Loucy (cell line): ENCODE measurements around the gene MLST8.

Source experiments
- H2AFZ ChIP-seq: fragments of 200-600 bp; sonication (generic); 2 replicates; pipeline ENCODE4 v1.6.0; 2016; ENCODE audit warnings: antibody characterized with exemption, mild to moderate bottlenecking, low read length, moderate library complexity
- H3F3A ChIP-seq: fragments of 200-600 bp; 2 replicates; pipeline ENCODE4 v1.6.0; 2016; ENCODE audit warnings: antibody characterized with exemption, low read depth, mild to moderate bottlenecking
- H3K27me3 ChIP-seq: fragments of 200-600 bp; sonication (generic); 2 replicates; pipeline ENCODE4 v1.6.1; 2014; ENCODE audit warnings: low read length, mild to moderate bottlenecking; ENCODE audit not compliant: insufficient read depth, poor library complexity, severe bottlenecking
- H3K36me3 ChIP-seq: fragments of 200-600 bp; sonication (generic); 2 replicates; pipeline ENCODE4 v1.6.1; 2016; ENCODE audit warnings: low read length; ENCODE audit not compliant: insufficient read depth
- H3K4me1 ChIP-seq: fragments of 200-600 bp; sonication (generic); 2 replicates; pipeline ENCODE4 v1.5.1; 2014; ENCODE audit warnings: low read length, mild to moderate bottlenecking; ENCODE audit not compliant: insufficient read depth, poor library complexity, severe bottlenecking
- H3K4me2 ChIP-seq: fragments of 200-600 bp; sonication (generic); 2 replicates; pipeline ENCODE4 v1.6.0; 2014; ENCODE audit warnings: antibody characterized with exemption, low read length, low read depth, mild to moderate bottlenecking; ENCODE audit not compliant: poor library complexity, severe bottlenecking
- H3K4me3 ChIP-seq: fragments of 200-600 bp; sonication (generic); 2 replicates; pipeline ENCODE4 v1.5.1; 2014; ENCODE audit warnings: low read length, mild to moderate bottlenecking, mixed read lengths; ENCODE audit not compliant: poor library complexity, severe bottlenecking
- H3K79me2 ChIP-seq: fragments of 200-600 bp; sonication (generic); 2 replicates; pipeline ENCODE4 v1.6.1; 2014; ENCODE audit warnings: low read length; ENCODE audit not compliant: insufficient read depth
- H3K9ac ChIP-seq: fragments of 200-600 bp; sonication (generic); 2 replicates; pipeline ENCODE4 v1.6.0; 2014; ENCODE audit warnings: mild to moderate bottlenecking, low read depth, low read length, moderate library complexity; ENCODE audit not compliant: poor library complexity, severe bottlenecking
- H3K9me2 ChIP-seq: fragments of 200-600 bp; sonication (generic); replicated peaks from 2 replicates; pipeline ENCODE4 v1.6.1; 2016; ENCODE audit warnings: low read depth, low read length, mixed read lengths
- H3K9me3 ChIP-seq: fragments of 200-600 bp; sonication (generic); 2 replicates; pipeline ENCODE4 v1.6.1; 2014; ENCODE audit warnings: mild to moderate bottlenecking, antibody characterized with exemption, low read length, low read depth; ENCODE audit not compliant: insufficient read depth
- H4K20me1 ChIP-seq: fragments of 200-600 bp; sonication (generic); 2 replicates; pipeline ENCODE4 v1.6.0; 2014; ENCODE audit warnings: antibody characterized with exemption, low read length, mild to moderate bottlenecking; ENCODE audit not compliant: insufficient read depth, poor library complexity, severe bottlenecking
- CTCF ChIP-seq: fragments of 200-600 bp; sonication (generic); conservative IDR thresholded peaks from 2 replicates; pipeline ENCODE4 v1.5.1; 2014; ENCODE audit warnings: mild to moderate bottlenecking, antibody characterized with exemption, low read length
- EZH2phosphoT487 ChIP-seq: fragments of 200-600 bp; IDR thresholded peaks from 2 replicates; pipeline ENCODE4 v1.6.1; 2018; ENCODE audit warnings: antibody characterized with exemption, mild to moderate bottlenecking, moderate library complexity, borderline replicate concordance

The MLST8 gene

GRCh38 chr16:2236337-2237101, 31.3 kb downstream of the MLST8 start, which contains the start of gene DNASE1L2:
Gene DNASE1L2, plus strand, starts transcription at chr16:2236444. Its CDS starts 373 bp downstream, at chr16:2236817.
- Histone ChIP-seq H3K9me2 (no peaks in the 10 kb centered on the region), H3K4me2 (no peak within 1 kb of the TSS), H3K27me3 (no peaks in the 10 kb centered on the region), H2AFZ (no peak within 1 kb of the TSS), H3K79me2 (no peaks in the 10 kb centered on the region), H4K20me1 (no peaks in the 10 kb centered on the region), H3K36me3 (no peaks in the 10 kb centered on the region; the same call in 1 of the 2 replicates), H3K4me3 (no peak within 1 kb of the TSS), H3K4me1 (no peaks in the 10 kb centered on the region), H3K9me3 (no peaks in the 10 kb centered on the region), H3F3A (no peaks in the 10 kb centered on the region), H3K9ac (no peak within 1 kb of the TSS)
- TF ChIP-seq CTCF (no peak), EZH2phosphoT487 (no peak)

- Histone ChIP-seq H3K4me2 (no peak overlapping the region), H4K20me1 (no peaks in the 10 kb centered on the region), H3K4me3 (no peak overlapping the region), H3K4me1 (no peaks in the 10 kb centered on the region), H3K36me3 (no peaks in the 10 kb centered on the region; the same call in 1 of the 2 replicates), H3F3A (no peaks in the 10 kb centered on the region), H3K79me2 (no peaks in the 10 kb centered on the region), H3K27me3 (no peaks in the 10 kb centered on the region), H3K9ac (no peak overlapping the region), H3K9me2 (no peaks in the 10 kb centered on the region), H2AFZ (no peak overlapping the region), H3K9me3 (no peaks in the 10 kb centered on the region)
- TF ChIP-seq CTCF (no peak), EZH2phosphoT487 (no peak)
Measured at GRCh38 chr16:2237102-2237482, 31.8 kb downstream of the MLST8 start.

GRCh38 chr16:2237493-2238149, 32.4 kb downstream of the MLST8 start:
- no peak overlapping the region for H3K9ac ChIP-seq
- TF ChIP-seq CTCF (no peak), EZH2phosphoT487 (no peak)
- H3K9me3 ChIP-seq, result no peaks in the 10 kb centered on the region
- no peak overlapping the region for H3K4me3 ChIP-seq
- no peaks in the 10 kb centered on the region for H3K4me1 ChIP-seq
- H2AFZ ChIP-seq, result no peak overlapping the region
- H3K79me2 ChIP-seq, result no peaks in the 10 kb centered on the region
- H3K4me2 ChIP-seq, result no peak overlapping the region
- H3K27me3 ChIP-seq, result no peaks in the 10 kb centered on the region
- no peaks in the 10 kb centered on the region for H3K9me2 ChIP-seq
- no peaks in the 10 kb centered on the region for H3F3A ChIP-seq
- no peaks in the 10 kb centered on the region; the same call in 1 of the 2 replicates for H3K36me3 ChIP-seq
- H4K20me1 ChIP-seq, result no peaks in the 10 kb centered on the region
